ENCODE results near the gene ZFYVE21.

ZFYVE21 gene

DNA sequence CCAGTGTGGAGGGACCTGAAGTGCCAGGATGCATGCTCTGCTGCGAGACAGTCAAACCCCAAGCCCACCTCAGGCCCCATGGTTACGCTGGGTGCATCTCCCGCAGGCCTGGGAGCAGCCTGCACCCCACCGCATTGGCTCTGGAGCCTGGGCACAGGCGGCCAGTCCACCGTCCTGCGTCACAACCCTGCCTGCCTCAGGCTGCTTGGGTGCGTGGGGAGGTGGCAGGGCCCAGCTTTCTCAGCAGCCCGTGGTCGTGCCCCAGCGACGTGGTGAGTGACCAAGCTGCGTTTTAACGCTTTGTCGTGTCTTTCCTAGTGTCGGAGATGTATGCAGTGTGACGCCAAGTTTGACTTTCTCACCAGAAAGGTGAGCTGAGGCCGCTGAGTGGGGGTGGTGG lies 10.9 kb downstream of the ZFYVE21 start:
- no peak for DNase-seq

DNA sequence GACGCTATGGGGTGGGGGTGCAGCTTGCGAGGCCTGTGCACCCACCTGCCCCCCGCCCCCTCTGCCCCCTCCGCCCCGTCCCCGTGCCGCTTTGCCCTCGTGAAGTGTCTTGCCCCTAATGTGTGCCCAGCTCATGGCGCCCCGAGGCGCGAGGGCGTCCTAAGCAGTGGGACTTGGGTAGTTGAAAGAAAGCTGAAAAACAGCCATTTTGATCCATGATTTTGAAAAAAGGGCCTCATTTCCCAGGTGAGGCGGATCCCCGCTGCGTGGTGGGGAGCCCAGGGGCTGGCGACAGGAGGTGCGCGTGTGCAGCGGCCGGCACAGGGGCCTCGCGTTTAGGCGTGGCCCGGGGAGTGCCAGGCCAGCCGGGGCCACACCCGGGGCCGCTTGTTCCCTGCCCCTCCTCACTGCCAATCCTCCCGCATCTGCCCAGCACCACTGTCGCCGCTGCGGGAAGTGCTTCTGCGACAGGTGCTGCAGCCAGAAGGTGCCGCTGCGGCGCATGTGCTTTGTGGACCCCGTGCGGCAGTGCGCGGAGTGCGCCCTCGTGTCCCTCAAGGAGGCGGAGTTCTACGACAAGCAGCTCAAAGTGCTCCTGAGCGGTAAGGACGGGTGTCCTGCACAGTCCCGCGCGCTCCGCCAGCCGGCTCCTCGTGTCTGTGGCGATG lies 11.8 kb downstream of the ZFYVE21 start:
- DNase-seq: no peak

DNA sequence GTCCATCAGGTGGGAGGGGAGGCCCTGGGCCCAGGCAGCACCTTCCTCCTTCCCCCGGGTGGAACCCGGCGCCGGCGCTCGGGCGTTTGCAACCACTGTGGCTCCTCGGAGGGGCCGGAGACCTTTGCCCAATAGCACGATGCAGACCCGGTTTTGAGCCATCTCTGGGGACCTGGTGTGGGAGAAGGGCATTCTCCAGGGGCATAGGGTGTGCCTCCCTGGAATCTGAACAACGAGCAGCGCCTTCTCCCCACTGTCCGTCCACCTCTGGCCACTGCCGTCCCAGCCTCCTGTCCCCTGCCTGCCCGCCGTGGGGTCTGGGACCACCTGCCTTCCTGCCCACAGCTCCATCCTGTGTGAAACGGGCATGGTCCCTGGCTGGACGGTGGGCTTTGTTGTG lies 12.5 kb downstream of the ZFYVE21 start:
- DNase-seq: no peak

DNA sequence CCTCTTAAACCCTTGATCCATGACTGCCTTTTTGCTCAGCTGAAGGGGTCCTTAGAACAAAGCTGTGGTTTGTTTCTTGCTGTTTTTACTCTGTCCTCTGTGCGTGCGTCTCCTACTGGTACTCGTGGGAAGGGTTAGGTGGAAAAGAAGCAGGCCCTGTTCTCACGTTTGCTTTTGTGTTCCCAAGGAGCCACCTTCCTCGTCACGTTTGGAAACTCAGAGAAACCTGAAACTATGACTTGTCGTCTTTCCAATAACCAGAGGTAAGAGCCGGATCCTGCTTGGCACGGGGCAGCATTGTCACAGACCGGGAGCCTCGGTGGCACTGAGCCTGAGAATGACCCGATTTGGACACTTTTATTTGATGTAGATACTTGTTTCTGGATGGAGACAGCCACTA lies 13.1 kb downstream of the ZFYVE21 start:
- no peak for DNase-seq

DNA sequence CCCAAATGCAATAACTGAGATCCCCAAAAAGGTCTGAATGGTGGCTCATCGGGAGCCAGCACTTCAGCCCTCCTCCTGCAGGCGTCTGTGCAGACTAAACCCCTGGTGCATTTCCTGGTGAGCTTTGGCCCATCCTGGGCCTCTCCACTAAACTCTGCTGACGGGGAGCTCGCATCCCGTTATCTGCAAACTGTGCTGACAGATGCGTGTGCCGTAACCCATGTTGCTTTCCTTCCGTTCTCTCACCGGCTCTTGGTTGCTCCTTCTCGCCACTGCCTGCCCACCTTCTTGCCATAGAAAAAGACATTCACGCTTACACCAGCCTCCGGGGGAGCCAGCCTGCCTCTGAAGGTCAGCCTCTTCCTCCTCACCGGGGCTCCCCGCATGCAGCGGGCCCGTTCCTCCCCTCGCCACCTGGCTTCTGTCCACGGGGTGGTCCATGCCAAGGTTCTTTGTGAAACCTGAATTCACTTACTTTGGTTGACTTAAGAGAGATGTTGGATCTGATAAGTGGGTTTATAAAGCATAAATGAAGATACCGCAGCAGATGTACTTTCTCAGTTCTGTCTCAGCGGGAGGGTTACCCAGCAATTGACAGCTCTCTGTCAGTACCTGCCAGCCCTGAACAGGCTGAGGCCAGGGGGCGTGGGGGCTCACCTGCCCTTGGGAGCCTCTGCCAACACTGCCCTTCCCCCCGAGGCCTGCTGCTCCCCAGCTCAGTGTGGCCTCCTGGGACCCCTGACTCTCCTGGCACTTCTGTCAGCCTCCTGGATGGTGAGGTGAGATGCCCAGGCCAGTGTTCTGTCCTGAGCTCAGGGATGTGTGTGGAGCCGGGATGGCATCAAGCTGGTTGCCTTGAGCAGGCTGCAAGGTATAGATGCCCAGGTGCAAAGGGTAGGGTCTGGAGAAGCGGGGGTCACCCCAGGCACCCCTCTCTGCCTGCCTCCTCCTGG lies 14.2 kb downstream of the ZFYVE21 start:
- DNase-seq: no peak

DNA sequence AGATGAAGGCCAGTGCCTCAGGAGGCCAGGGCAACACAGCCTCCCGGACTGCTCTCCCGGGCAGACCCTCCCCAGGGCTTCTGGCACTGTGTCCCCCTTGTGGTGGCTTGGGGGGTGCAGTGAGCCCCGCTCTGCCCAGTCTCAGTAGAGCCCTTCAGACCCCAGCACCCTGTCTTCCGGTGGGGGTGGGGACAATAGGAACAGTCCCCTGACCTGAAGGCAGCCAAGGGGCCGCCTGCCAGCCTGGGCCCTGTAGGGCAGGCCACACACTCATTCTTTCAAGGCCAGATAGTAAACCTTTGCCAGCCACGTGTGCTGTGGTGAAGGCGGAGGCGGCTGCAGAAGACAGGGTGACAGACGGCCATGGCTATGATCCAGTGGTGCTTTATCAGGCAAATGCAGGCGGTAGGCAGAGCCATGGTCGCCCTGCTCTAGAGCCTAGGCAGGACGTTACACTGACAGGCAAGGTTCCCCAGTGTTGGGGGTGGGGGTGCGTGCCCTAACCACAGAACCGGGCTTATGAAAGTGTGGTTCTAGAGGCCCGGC lies 15.0 kb downstream of the ZFYVE21 start:
- no peak for DNase-seq

DNA sequence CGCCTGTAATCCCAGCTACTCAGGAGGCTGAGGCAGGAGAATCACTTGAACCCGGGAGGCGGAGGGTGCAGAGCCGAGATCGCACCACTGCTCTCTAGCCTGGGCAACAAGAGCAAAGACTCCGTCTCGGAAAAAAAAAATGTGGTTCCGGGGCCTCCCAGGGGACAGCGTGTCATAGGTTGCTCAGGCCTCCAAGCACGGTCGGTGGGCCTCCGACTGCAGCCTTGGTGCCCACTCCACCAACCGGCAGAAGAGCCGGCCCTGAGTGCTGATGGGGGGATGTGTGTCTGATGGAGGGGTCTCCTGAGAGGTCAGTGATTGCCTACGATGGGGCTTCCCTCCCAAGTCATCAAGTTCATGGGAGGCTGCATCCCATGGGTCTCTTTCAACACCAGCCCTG lies 15.9 kb downstream of the ZFYVE21 start:
- no peak for DNase-seq

DNA sequence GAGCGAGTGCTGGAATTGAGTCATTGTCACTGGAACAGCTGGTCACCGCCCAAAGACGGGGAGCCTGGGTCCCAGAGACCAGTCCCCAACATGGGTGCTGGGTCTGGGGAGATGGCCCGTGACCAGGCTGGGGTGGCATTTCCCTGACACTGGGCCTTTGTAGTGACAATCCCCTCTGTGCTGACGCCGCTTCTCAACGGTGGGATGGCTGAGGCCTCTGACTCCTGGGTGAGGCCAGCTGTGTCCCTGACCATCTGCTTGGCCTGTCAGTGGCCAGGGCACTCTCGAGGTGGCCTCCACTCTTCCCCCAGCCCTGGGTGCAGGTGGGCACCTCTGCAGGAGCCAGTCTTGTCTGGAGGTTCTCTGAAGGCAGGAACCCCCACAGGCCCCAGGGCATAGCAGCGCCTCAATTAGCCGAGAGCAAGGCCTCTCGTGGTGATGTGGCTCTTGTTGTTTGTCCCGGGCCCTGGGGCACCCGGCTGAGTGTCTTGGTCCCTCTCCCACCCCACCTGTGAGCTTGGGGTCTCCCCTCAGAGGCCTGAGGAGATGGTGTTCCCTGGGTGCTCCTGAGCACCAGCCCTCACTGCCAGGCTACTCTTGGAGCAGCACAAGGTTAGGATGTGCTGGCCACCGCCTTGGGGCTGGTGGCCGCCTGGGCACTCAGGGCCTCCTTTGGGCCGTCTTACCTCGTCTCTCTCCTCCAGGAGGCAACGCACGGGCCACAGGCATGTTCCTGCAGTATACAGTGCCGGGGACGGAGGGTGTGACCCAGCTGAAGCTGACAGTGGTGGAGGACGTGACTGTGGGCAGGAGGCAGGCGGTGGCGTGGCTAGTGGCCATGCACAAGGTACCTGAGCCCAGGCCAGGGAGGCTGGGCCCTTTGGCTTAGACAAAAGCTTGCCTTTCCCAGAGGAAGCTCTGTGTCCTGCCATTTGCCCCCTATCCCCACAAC lies 16.6 kb downstream of the ZFYVE21 start:
- DNase-seq: no peak

DNA sequence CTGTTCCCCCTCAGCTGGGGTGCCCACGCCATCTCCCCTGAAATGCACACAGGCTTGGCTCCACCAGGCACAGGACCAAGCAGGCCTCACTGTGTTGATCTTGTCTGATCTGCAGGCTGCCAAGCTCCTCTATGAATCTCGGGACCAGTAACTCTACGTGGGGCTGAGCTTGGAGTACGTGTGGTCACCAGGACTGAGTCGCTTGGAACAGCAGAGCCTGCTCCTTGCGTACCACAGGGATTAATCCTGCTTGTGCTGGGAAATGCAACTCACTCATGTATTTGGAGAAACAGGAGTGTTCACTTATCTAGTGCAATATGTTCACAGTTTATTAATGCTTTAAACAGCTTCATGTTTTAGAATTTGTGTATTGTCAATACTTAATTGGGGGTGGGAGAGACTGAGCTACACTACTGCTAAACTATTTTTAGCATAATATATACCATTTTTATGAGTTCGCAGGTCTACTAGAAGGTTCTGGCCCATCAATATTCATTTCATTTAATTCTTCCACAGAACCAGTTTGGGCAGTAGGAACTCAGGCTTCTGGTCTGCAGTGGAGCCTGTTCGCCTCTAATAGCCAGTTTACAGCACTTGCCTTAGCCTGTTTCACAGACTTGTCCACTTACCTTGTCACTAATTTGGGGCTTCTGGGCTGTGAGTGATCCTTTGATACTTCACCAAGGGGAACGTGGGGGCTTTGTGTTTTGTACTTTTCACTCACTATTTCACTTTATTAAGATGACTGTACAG lies 17.4 kb downstream of the ZFYVE21 start:
- no peak for DNase-seq

DNA sequence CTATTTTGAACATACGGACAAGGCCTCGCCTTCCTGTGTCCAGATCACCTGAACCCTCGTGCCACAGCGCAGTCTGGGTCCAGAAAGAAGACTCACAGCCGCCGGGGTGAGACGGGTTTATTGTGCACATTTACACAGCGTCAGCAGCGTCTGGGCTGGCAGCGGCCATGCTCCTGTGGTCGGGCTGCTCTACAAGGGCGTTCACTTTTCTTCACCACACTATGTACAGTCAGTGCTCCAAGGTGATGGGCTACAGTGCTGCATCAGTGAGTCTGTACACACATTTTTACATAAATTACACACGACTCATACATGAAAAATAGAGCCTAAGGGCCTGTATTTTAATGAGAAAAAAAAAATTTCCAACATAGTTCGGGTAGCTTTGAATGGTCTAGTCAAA lies 18.0 kb downstream of the ZFYVE21 start:
- DNase-seq: no peak

DNA sequence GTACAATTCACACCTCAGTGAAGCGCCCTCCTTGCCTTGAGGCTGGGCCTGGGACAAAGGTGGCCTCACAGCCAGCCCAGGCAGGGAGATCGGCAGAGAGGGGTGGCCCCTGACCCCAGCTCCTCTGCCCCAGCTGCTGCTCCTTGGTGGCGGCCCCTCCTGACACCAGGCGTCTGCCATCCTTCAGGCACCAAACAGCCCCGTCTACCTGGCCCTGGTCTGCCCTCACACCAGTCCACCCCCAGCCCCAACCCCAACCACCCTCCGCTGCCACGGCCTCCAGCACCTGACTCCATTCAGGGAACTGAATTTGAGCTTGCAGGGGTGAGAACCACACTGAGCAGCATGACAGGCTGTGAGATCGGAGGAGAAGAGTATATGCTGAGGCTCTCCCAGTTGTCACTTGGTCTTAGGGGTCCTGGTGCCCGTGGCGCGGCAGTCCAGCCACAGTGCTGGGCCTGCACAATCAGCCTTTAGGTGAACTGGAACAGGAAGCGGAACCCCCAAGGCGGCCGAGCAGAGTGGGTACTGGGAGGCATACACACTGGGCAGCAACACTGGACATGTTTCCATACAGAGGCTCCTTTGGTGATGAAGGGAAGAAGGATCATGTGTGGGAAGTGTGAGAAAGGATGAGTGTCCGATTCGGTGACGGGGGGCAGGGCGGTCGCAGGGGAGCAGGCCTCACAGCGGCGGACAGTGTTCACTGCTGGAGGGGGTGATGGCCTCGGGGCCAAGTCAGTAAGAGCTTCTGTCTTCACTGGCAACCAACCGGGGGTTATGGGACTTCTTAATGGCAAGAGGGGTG lies 18.7 kb downstream of the ZFYVE21 start:
- DNase-seq: no peak

DNA sequence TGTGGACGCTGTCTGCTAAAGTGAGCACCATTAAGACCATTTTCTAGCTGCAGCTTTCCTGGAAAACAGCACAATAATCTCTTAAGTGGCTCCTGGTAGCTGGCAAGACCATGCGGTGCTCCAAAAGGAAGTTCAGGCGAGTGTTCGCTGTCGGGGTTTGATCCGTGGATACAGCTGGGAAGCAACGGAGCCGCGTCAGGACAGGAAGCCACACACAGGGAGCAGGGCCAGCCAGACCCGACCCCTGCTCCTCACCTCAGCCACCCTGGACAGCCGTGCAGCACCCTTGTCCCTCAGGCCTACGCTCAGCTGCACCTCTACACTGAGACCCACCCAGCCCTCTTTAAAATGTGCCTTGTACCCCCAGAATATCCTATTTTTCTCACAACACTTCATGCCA lies 19.4 kb downstream of the ZFYVE21 start:
- DNase-seq: no peak

DNA sequence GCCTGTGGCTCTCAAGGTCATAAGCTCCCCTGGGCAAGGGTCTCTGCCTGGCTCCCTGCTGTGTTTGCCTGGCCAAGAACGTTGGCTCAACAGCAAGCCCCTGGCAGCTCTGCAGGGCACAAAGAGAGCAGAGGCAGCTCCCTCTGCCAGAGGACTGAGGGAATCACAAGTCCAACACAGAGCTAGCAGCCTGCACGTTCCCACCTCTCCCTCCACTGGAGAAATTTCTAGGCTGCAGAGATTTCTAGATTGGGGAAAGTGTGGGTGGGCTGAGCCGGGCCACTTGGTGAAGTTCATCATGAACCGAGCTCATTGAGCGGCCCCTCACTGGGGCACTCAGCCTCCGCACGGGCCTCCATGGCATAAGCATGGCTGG lies 19.8 kb downstream of the ZFYVE21 start:
- no peak for DNase-seq

DNA sequence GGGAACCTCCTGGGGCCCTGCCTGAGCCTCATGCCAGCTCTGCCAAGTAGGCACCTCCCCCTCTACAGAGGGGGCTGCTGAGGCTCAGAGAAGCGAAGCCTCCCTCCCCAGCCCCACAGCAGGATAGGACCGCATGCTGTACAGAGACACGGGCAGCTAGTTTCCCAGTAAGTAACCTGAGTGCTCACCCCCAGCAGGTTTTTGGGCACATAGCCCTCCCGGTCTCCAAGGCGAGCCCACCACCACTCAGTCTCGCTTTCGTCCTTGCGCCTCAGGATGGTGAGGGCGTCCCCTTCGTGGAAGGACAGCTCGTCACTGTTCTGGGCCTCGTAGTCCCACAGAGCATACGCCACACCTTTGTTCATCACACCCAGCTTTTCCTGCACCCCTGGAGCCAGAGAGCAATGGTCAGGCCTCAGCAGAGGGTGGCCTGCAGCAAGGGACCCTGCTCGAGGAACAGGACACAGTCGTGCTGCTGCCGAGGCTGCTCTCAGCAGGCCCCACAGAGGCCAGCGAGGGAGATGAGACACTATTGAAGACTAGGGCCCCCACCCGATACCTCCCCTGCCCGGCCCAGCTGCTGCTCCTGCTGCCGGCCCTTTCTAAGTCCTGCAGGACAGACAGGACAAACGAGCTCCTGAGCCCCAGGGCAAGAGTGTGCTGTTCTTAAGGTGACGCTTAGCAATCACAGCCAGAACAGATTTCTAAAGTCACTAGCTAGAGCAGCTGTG lies 20.4 kb downstream of the ZFYVE21 start:
- no peak for DNase-seq

DNA sequence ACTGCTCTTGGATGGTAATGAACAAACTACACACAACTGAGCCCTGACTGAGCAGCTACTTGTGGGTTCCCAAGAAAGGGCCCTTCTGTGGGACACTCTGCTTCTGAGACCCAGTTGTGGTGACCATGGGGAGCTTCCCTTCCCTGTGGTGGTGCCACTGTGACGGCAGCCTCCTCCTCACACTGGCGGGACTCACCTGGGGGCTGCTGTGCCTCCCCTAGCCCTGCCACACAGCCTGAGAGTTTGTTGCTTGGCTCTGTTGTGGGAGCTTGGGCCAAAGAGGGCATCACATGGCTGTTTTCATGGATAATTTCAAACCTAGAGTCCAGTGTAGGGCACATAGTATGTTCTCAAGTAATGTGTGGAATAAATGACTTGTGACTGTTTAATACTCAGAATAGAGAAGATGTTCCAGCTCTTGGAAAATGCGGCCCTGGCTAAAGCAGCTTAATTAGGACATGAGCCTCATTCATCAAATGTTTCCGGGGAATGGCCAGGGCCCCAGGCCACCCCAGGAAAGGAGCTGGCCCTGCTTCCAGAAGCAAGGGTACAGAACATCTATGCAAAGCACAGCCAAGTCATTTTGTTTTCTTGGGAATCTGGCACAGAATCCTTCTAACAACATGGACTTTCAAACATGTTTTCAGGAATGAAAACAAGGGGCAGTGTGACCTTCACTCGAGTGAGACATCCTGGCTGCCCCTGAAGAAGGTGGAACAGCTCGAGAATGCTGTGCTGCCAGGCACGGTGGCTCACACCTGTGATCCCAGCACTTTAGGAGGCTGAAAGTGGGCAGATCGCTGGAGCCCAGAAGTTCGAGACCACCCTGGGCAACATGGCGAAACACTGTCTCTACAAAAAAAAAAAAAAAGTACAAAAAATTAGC lies 21.2 kb downstream of the ZFYVE21 start:
- no peak for DNase-seq

DNA sequence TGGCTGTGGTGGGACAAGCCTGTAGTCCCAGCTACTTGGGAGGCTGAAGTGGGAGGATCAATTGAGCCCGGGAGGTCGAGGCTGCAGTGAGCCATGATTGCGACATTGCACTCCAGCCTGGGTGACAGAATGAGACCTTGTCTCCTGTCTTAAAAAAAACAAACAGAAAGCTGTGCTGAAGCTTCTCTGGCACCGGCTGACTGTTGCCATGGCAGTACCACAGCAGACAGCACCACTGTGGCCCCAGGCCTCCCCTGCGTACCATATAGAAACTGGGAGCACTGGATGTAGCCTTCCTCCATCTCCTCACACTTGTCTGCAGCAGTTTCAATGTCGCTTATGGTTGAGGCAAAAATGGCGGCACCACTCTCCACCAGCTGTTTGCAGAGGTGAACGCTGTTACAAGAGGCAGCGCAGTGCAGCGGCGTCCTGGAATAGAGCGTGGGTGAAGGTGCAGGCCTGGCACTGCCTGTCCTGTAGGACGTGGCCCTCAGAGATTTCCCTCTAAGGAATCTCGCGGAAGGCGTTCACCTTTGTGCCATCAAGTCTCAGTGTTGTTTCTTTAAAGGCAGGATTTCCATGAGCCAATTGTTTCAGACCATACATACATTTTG lies 21.9 kb downstream of the ZFYVE21 start:
- no peak for DNase-seq

DNA sequence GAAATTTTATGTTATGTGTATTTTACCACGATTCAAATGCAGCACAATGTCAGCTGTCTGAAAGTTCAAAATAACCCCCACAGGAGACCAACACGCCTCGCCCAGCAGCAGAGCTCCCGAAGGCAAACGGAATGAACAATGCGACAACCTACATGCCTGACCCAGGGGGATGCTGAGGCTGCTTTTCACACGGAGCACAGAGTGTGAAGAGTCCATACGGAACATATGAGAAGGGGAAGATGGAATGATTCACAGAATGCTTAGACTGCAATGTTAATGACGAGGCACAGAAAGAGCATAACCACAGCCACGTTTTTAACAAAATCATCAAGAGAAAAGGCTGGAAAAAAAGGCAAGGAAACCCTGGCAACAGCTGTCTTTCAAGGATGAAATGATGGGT lies 22.6 kb downstream of the ZFYVE21 start:
- DNase-seq: no peak

DNA sequence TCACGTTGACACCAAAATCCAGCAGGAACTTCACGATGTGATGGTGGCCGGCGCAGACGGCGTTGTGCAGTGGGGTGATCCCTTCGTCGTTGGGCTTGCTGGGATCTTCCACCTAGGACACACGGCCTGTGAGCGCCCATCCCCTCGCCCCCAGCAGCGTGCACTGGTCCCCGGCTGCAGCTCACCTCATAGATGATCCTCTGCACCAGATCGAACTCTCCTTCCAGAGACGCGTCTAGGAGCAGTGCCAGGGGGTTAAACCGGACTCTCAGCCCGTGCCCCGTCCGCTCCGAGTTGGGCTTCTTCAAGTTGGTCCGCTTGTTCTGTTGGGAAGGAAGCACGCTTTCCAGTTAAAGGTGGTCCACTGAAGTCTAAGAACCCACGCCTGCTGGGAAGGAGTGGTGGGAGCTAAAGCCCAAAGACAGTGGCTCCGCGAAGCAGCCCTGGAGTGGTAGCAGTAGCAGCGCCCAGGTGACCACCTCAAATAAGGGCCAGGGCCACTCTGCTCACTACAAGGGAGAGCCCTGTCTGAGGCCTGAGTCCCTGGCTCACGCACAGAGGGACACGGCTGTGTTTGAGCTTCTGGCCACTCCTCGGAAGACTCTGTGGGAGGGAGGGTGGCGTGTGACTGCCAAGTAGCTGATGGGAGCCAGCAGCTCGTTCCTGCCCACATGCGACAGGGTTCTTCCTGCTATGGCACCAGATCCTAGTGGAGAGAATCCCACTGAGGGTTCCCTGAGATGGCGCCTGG lies 23.3 kb downstream of the ZFYVE21 start:
- no peak for DNase-seq

DNA sequence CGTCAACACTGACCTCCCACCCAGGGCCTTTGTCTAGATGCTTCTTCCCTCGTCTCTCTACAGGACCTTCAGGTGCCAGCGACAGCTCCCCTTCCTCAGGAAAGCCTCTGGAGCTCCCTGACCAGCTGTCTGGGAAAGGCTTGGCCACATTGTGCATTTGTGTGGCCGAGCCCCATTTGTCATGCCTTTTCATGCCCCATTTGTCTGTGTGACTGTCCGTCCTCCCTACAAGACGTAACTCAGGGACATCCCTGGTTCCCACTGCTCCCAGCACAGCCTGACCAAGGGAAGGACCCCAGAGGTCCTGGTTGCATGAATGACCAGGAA lies 23.8 kb downstream of the ZFYVE21 start:
- DNase-seq: no peak
